SK-N-DZ (cell line): ENCODE data around the gene RERG. TPM values are rescaled to one million over a fixed set of nuclear protein-coding genes. Genes with fewer than 3 reads are reported as not detected.

ENCODE experiments used
- DNase-seq: peaks from one replicate; pipeline ENCODE4 v3.0.0-alpha.2; 2015; ENCODE audit warnings: low spot score
- polyA plus RNA-seq, 2 experiments: library from polyadenylated mRNA; depleted of rRNA; stranded (reverse); fragments of >200 nt; gene quantifications; 2 replicates each; pipeline ENCODE4 v1.2.3, GENCODE V29; 2014

The RERG gene, protein sequence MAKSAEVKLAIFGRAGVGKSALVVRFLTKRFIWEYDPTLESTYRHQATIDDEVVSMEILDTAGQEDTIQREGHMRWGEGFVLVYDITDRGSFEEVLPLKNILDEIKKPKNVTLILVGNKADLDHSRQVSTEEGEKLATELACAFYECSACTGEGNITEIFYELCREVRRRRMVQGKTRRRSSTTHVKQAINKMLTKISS
- polyA plus RNA-seq (2014; cell fraction: cytosol; rRNA removed), result 44.9 and 47.4 TPM in 2 replicates
- polyA plus RNA-seq (2014; cell fraction: nucleus; rRNA removed), result 41.3 and 41.7 TPM in 2 replicates

DNA sequence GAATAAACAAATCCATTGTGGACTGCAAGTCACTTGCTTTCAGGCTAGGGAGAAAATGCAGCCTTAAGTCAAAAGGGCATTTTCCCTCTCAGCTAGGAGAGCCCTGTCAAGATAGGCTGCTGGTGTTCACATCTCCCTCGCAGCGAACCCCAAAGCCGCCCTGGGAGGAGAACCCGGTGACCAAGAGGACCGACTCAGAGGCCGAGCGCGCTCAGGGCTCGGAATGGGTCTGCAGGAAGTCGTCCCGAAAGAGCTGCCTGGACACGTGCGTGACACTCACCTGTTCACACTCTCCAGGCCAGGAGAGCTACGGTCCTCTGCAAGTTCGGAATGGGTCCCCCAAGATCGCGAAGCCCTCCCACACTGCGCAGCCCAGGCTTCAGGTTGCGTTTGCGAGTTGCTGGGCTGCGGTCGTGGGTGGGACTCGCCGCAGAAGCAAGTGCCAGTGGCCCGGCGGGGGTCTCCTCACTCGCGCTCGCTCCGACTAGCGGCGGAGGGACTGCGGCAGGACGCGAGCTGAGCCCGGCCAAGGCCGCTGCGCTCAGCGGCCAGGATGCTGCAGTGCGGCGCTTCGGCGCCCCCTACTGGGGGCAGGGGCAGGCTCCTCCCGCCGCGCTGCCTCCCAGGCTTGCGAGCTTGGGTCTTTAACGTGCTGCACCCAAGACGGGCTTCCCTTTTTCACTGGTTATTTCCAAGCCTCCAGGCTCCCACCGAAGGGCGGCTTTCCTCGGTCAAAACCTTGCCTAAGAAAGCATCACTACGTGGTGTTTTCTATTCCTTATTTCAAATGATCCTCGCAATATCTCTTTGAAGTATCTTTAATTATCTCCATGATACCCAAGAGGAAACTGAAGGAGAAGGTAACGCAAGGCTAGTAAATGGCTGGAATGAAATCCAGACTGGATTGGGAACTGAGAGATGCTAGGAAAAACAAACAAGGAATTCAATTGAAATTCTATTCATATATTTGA is at the start of gene RERG:
Gene RERG (minus strand): TSS at position 503 of the 971 bp plus-strand sequence. CDS start 3,928 bp downstream, outside the sequence.
- peak; percentile 88 for DNase-seq

DNA sequence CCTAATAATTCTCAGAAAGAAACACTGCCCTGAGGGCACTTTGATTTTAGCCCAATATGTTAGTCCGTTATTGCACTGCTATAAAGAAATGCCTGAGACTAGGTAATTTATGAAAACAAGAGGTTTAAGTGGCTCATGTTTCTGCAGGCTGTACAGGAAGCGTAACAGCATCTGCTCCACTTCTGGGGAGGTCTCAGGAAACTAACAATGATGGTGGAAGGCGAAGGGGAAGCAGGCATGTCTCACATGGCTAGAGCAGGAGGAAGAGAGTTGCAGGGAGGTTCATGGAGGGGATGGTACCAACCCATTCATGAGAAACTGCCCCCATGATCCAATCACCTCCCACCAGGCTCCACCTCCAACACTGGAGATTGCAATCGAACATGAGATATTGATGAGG is 49.4 kb upstream of the RERG start:
- DNase-seq, result peak; percentile 26

DNA sequence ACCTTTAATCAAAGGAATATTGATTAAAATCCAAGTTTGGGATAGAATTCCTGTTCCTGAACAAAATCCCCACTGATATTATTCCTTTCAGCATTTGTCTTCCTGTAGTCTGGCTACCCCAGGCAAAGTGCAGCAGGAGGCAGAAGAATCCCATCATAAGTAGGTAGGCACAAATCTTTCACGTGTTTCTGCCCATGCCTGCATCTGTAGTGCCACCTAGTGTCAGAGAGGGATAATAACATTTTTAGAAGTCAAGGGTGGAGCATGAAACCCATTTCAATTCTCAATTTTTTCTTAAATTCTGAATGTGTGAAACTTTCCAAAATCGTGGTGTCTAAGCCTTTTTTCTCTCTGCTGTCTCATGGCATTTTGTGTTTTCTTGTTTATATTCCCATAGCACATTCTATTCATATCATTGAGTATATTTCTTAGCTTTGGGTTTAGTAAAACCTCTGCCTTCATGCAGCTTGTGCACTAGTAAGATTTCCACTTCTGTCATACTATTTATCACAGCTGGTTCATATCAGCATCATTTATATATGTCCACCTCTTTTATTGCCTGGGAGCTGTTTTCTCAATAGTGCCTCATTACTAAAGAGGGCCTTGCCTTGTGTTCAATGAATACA is 47.8 kb upstream of the RERG start:
- DNase-seq, result peak; percentile 90

DNA sequence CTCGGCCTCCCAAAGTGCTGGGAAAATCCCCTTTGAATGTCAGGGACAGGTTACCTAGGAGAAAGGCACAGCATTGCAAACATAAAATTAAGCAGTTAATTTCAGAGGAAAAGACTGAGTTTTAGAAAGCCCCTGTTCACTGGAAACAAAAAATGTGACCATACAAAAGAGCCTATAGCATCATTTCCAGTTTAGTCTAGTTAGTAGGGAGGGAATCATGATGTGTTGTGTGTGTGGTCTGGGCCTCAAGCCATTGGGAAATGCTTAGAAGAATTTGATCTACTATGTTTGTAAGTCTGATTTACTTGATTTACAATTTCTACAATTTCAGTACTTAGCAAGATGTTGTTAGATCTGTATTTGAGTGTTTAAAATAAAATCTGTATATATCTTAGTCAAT is 47.1 kb upstream of the RERG start:
- DNase-seq, result no peak

DNA sequence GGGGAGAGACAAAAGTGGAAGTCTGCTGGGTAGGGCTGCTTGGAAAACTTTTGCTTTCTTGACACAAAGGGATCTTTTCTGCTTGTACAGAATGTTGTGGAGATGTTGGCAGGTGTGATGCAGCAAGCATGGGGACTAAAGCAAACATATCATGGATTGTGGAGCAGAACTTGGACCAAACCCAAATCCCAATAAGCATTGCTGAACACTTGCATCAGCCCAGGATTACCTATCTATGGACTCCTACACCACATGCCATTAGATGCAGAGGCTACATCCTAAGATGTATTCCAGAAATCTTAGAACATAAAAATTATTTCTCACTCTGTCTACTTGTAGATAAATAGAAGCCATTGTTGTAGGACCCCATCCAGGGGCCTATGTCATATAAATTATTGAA is 44.7 kb upstream of the RERG start:
- DNase-seq, result no peak

DNA sequence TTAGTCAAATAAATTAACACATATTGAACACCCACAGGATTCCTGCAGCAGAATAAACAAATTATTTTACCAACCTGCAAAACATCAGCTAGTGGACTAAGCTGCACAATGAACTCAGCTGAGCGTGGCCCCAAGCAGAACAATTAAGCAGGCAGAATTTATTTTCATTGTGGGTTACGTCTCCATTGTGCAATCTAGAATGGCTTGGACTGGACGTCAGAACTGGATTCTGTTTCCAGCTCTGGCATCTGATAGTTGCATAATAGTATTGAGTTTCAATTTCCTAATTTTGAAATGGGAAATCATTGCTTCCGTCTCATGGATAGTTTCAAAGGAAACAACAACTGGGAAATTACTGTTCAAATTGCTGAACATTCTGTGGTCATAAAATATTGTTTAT is 35.5 kb upstream of the RERG start:
- no peak for DNase-seq

DNA sequence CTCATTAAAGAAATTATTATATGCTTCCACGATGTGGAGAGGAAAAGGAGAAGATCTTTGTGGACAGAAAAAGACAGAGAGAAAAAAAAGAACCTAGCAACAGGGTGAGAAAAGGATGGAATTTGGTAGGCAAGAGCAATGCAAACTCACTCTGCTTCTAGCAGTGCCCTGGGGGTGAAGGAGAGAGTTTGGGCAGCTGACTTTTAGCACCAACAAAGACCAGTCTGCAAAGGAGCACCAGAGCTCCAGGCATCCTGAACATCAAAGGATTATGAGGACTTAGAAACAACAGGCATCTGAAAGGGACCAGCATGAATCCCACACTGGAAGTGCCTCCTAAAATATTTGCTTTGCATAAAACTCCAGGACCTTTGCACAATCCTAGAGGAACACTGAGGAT is 32.8 kb upstream of the RERG start:
- DNase-seq, result no peak

DNA sequence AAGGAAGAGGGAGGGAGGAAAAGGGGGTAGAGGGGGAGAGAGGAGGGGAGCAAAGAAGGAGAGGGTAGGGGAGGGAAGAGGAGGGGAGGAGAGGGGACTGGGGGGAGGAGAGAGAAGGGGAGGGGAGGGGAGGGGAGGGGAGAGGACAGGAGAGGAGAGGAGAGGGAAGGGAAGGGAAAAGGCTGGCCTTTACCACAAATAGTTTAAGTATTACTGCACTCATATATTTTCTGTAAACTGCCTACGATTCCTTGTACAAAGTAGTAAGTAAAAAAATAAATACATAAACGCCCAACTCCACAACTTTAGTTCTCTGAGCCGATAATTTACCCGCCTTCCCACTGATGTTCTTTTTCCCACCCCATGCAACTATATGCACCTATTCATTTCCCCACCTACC is 23.7 kb upstream of the RERG start:
- no peak for DNase-seq

DNA sequence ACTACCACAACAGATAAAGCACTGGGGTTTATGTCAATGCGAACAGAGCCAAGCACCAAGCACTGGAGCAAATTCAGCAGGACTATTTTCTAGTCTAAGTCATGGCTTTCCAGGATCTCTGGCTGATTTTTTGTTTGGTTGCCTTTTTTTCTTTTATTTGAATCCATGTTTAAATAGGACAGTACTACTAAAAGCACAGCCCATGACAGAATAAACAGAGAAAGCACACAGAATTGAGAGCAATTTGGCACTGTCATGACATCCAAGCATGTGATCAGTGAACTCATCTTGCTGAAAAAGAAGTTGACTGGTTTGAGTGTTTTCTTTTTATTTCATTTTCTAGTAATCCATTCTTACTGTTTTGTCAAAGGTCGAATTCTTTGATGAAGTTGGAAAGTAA is 23.1 kb upstream of the RERG start:
- no peak for DNase-seq

DNA sequence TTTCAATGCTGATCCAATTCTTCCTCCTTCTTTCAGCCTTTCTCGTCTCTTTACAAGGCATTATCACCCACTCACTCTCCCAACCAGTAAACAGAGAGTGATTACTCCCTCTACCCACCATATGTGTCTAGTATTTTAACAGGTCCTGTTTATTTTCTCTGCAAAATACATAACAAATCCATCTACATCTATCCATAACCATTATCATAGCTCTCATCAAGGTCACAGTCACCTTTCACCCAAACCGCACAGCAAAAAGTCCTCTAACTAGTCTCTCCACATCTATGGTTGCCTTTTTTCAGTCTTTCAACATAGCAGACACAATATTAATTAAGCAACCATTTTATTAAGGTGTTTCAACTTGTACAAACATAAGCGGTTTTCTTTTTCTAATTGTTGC is 21.9 kb upstream of the RERG start:
- DNase-seq, result no peak

DNA sequence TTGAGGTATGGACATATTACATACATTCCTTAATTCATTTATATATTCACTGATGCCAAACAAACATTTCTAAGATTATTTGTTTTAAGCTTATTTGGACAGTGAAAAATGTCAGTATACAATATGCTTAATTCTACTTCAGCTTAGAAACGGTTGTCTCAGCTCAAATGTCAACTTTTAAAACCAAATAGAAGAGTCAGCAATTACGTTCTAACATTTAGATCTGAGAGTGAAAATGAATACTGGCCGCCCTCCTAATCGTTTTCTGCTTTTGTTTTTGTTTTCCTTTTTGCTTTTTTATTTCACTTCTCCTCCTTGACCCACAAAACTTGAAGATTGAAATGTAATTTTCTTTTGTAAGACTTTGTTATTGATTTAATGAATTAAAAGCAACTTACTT is 19.7 kb upstream of the RERG start:
- DNase-seq, result no peak

DNA sequence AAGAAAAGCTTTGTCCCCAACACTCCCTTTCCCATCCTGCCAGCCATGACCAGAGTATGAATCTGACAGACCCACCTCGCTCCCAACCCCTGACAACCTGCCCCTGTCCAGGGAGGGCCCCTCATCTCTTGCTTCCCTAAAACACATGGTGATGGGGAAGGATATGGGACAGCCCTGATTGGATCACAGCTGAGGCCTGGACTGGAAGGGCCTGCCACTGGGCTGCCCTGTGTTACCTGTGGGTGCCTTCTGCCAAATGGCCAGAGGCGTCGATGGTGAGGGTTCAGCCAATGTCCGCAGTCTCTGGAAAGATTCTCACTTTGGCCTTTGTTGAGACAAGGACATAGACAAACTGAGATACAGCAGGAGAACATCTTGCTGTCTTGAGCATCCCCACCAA is 13.3 kb upstream of the RERG start:
- DNase-seq, result no peak

DNA sequence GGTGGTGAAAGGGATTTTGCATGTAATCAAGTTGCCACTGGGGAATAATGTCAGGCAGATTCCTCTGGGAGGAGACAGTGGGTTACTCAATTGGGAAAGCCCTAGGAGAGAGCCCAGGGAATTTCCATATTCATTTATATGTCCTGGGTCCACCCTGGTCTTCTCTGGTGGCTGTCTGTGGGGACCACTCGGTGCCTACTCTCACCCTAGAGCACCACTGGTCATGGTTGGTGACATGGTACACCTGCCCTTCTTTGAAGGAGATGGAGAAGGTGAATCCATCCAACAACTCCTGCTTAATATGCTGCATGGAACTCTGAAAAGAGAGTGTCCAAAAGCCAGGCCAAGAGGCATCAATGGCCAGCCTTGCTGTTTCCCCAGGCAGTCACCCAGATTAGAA is 12.8 kb upstream of the RERG start:
- no peak for DNase-seq

DNA sequence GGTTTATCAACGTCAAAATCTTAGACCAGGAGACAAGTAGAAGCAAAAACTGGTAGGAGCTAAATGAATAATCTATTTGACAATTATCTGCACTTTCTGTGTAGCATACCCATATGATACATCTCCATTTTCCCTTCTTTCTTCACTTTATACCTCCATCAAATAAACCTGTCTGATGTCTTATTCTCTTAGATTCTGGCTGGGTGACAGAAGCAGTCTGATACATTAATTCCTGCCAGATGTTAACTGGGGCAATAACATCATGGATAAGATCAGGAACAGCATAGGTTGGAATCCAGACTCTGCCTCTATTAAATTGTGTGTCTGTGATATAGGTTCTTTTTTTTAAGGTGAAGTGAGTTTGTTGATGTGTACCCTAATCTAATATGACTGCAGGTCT is 11.7 kb upstream of the RERG start:
- peak; percentile 92 for DNase-seq

DNA sequence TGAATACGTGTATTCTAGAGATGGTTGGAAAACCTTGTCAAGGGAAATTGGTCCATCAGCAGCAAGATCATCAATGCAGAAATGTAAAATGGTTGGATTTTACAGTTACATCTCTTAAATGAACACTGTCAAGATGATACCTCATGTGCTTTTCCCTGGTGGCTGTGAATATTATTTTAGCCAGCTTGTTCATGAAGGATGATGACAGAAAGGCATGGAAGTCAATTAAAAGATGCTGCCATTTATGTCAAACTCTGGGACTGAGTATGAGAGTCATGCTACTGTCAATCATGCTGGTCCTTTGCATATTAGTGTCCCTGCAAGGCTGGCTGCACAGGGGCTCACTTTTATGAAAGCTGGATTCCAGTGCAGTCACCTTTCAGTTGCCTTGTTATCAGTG is 10.3 kb upstream of the RERG start:
- no peak for DNase-seq

DNA sequence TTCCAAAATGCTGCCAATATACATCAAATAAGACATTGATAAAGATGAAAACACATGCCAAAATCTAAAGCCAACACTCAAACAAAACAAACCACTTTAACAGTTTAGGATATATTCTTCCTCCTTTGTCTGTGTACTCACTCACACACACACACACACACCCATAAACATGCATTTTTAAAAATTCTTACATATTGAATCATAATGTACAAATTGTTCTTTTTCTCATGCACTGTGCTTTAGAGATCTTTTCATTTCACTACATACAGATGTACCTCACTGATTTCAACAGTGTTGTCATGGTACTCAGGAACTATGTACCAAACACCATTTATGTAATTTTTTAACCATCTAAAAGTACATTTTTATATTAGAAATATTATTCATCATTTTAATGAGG is 9.5 kb upstream of the RERG start:
- no peak for DNase-seq

DNA sequence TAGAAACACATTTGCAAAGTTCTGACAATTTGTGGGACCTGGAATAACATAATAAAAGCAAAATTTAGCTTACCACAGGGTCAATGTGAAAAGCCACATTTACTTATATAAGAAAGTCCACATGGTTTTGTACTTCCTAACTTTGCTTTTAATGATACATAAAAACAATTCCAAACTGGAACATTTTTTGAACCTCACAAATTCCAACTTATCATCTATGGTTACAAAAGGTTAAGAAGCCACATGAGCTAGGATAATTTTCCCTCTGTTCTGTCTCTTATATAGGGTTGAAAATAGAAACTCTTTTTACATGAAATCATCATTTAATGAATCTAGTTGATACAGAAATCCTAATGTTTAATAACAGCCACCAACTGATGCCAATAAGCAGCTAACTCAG is 8.9 kb upstream of the RERG start:
- no peak for DNase-seq

DNA sequence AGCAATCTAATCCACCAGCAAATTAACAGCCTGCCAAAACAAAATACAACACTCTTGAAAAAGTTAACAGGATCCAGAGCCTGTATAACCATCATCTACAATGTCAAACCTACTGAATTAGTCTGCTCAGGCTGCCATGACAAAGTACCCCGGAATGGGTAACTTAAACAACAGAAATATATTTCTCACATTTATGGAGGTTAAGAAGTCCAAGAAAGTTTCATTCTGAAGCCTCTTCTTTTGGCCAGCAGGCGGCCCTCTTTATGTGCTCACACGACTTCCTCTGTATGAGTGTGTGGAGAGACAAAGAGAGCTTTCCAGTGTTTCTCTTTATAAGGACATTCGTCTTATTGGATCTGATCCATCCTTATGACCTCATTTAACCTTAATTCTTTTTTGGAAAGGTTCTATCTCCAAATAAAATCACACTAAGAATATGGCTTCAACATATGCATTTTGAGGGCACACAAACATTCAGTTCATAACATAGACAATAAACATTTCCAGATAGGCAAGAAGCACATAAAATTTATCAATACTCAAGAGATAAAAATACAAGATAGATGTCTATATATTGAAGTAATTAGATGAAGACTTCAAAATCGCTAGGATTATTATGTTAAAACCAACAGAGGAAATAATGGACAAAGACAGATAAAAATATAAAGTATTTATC is 5.9 kb upstream of the RERG start:
- DNase-seq, result no peak

DNA sequence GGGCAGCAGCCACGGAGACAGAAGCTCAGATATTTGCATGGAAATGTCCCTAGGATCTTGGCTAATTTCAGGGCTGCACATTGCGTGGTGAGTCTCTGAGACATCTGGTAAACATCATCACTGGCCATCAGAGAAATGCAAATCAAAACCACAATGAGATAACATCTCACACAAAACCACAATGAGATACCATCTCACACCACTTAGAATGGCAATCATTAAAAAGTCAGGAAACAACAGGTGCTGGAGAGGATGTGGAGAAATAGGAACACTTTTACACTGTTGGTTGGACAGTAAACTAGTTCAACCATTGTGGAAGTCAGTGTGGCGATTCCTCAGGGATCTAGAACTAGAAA is 4.6 kb upstream of the RERG start:
- DNase-seq, result peak; percentile 53

DNA sequence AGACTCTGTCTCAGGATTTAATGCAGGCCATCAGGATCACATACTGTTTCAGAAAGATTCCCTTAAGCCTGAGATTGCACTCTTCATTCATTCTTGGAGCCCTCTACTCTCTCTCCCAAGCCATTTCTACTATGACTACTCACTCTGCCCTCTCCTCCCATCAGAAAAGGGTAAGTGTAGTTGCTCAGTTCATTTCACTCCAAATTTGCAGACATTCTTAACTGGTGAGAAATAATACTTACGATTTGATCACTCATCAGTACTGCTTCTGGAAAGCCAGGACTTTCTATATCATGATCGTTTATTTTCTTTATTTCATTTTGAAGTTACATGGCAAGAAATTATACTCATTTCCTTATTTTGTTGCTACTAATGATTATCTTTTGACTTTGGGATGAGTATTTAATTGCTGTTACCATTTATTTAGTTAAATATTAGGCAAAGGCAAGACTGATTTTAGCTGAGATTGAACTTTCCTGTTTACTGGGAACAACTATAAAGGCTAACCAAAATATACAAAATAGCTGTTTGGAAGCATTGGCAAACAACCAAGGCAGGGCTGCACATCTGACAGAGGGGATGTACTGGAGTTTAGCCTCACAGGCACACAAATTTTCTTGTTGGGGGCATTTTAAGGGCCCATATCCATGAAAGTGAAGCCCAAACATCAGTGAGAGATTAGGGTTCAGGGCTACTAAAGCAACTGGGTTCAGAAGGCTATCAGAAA is 4.1 kb upstream of the RERG start:
- DNase-seq, result no peak

DNA sequence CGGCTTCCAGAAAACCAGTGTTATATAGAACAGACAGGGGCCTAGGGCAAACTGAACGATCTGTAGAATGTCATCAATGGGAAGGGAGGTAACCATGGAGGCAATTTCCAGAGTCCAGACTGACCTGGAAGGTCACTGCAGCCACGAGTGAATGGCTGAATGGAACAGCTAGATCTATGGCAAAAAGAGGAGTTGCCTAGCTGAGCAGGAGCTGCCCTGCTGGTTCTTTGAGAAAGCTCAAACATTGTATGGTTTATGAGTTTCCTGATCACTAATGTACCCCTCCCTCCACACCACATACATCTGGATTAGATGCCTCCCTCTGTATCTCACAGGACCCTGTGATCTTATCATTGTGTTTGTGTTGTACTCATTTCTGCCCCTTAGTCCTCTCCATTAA is 1.0 kb upstream of the RERG start:
- peak; percentile 54 for DNase-seq
